Osteoblast (primary cell): ENCODE data around the gene TAF6. TPM values are rescaled to one million over a fixed set of nuclear protein-coding genes. Genes with fewer than 3 reads are reported as not detected.

Experiments used
- DNase-seq: peaks from one replicate; pipeline ENCODE4 v3.0.0; 2011; ENCODE audit warnings: low spot score, mixed read lengths; ENCODE audit not compliant: insufficient read length; ENCODE audit errors: missing footprints
- H2AFZ ChIP-seq: 2 replicates; pipeline ENCODE4 v1.6.0; 2011; ENCODE audit warnings: mild to moderate bottlenecking, low read length
- H3K27ac ChIP-seq: 2 replicates; pipeline ENCODE4 v1.5.1; 2011; ENCODE audit warnings: mild to moderate bottlenecking, low read depth, low read length, moderate library complexity
- H3K27me3 ChIP-seq: 2 replicates; pipeline ENCODE4 v1.6.0; 2012; ENCODE audit warnings: mild to moderate bottlenecking, control low read depth, inconsistent platforms, low read length, moderate library complexity; ENCODE audit not compliant: insufficient read depth
- H3K36me3 ChIP-seq: 2 replicates; pipeline ENCODE4 v1.5.1; 2011; ENCODE audit warnings: mild to moderate bottlenecking, low read length, control low read depth, moderate library complexity; ENCODE audit not compliant: insufficient read depth
- H3K4me1 ChIP-seq: 2 replicates; pipeline ENCODE4 v1.5.1; 2011; ENCODE audit warnings: mild to moderate bottlenecking, low read length, control low read depth, moderate library complexity; ENCODE audit not compliant: insufficient read depth
- H3K4me2 ChIP-seq: 2 replicates; pipeline ENCODE4 v1.6.0; 2011; ENCODE audit warnings: mild to moderate bottlenecking, low read length; ENCODE audit not compliant: insufficient read depth
- H3K4me3 ChIP-seq: fragments of 200-600 bp; sonication (generic); 3 replicates; pipeline ENCODE4 v1.5.1; 2012; ENCODE audit warnings: mild to moderate bottlenecking, low read length, inconsistent platforms; ENCODE audit not compliant: insufficient read depth
- H3K79me2 ChIP-seq: 2 replicates; pipeline ENCODE4 v1.6.0; 2012; ENCODE audit warnings: mild to moderate bottlenecking, low read length, control low read depth, inconsistent platforms; ENCODE audit not compliant: insufficient read depth
- H3K9me3 ChIP-seq: 2 replicates; pipeline ENCODE4 v1.5.1; 2011; ENCODE audit warnings: low read depth, low read length, control low read depth
- H4K20me1 ChIP-seq: 2 replicates; pipeline ENCODE4 v1.6.0; 2012; ENCODE audit warnings: mild to moderate bottlenecking, low read length, control low read depth; ENCODE audit not compliant: insufficient read depth
- CTCF ChIP-seq: IDR thresholded peaks from 2 replicates; pipeline ENCODE4 v1.5.1; 2011; ENCODE audit warnings: mild to moderate bottlenecking, low read depth, low read length, moderate library complexity; ENCODE audit errors: extremely low read depth
- total RNA-seq: library from RNA; depleted of rRNA; stranded (reverse); fragments of >200 nt; gene quantifications from 2 replicates; pipeline ENCODE4 v1.2.3, GENCODE V29; 2012

The TAF6 gene
- total RNA-seq, 1 donor, result 36.2 TPM

- Histone ChIP-seq H3K27me3 (no peaks in the 10 kb centered on the region), H3K36me3 (peaks cover 59% of the 10 kb centered on the region), H3K4me1 (no peaks in the 10 kb centered on the region), H2AFZ (no peak overlapping the region), H3K4me2 (no peak overlapping the region), H3K4me3 (no peak overlapping the region), H3K9me3 (no peaks in the 10 kb centered on the region), H3K79me2 (peaks cover 3% of the 10 kb centered on the region), H3K27ac (no peak overlapping the region), H4K20me1 (no peaks in the 10 kb centered on the region)
- no peak for DNase-seq
- TF ChIP-seq CTCF, result no peak
These were observed 8.0 kb downstream of the TAF6 start for GRCh38 chr7:100111156-100111555.

- no peak overlapping the region for H2AFZ ChIP-seq
- no peak overlapping the region for H3K4me2 ChIP-seq
- H3K79me2 ChIP-seq, result no peaks in the 10 kb centered on the region
- no peaks in the 10 kb centered on the region for H3K4me1 ChIP-seq
- no peaks in the 10 kb centered on the region for H4K20me1 ChIP-seq
- no peaks in the 10 kb centered on the region for H3K9me3 ChIP-seq
- no peak for TF ChIP-seq CTCF
- no peak overlapping the region for H3K4me3 ChIP-seq
- no peak for DNase-seq
- H3K27ac ChIP-seq, result no peak overlapping the region
- H3K36me3 ChIP-seq, result peaks cover 66% of the 10 kb centered on the region
- no peaks in the 10 kb centered on the region for H3K27me3 ChIP-seq
These were observed 9.5 kb downstream of the TAF6 start for GRCh38 chr7:100109521-100110163.

GRCh38 chr7:100107890-100108289 lies 11.3 kb downstream of the TAF6 start:
- no peak for DNase-seq
- H4K20me1 ChIP-seq, result no peaks in the 10 kb centered on the region
- no peak overlapping the region for H2AFZ ChIP-seq
- H3K4me3 ChIP-seq, result no peak overlapping the region
- H3K27me3 ChIP-seq, result no peaks in the 10 kb centered on the region
- no peak for TF ChIP-seq CTCF
- H3K9me3 ChIP-seq, result no peaks in the 10 kb centered on the region
- peaks cover 60% of the 10 kb centered on the region for H3K36me3 ChIP-seq
- no peaks in the 10 kb centered on the region for H3K79me2 ChIP-seq
- H3K4me1 ChIP-seq, result peaks cover 7% of the 10 kb centered on the region
- H3K27ac ChIP-seq, result no peak overlapping the region
- H3K4me2 ChIP-seq, result no peak overlapping the region

GRCh38 chr7:100107125-100107737 lies 11.9 kb downstream of the TAF6 start:
- no peaks in the 10 kb centered on the region for H4K20me1 ChIP-seq
- H3K4me3 ChIP-seq, result no peak overlapping the region
- no peak for TF ChIP-seq CTCF
- no peak overlapping the region for H3K4me2 ChIP-seq
- peaks cover 13% of the 10 kb centered on the region for H3K4me1 ChIP-seq
- no peaks in the 10 kb centered on the region for H3K9me3 ChIP-seq
- peaks cover 2% of the 10 kb centered on the region for H3K79me2 ChIP-seq
- peaks cover 57% of the 10 kb centered on the region for H3K36me3 ChIP-seq
- H3K27ac ChIP-seq, result no peak overlapping the region
- no peak for DNase-seq
- no peaks in the 10 kb centered on the region for H3K27me3 ChIP-seq
- no peak overlapping the region for H2AFZ ChIP-seq
